Anterior cingulate cortex (tissue), 58 donors: ENCODE data around the gene SOX5.
A peak's percentile ranks its signal among the peaks of the same experiment; 100 is the strongest.

ENCODE experiments used
- DNase-seq, 58 donors: peaks; one replicate each; lab custom pipeline; 2025; lab: John Stamatoyannopoulos, UW

SOX5 gene

GRCh38 chr12:23631786-23632377 is 317.6 kb downstream of the SOX5 start:
- no peak for DNase-seq

- DNase-seq = no peak
Measured at GRCh38 chr12:23630524-23630923, 318.9 kb downstream of the SOX5 start.

DNA sequence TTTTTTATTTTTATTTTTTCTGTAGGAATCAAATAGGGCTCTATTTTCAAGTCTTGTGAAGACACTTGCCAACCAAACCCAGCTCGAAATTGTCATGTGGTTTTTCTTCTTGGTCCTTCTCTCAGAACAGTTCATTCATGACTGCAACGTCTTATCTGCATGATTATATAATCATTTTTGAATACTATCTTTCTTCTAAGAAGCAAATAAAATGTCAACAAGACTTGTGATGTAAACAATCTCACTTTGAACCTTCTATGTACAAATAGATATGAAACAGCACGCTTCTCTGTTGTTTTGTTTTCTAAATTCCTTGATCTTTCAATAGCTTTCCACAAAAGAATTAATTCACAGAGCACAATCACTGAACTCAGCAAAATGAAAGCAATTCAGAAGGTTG is 320.7 kb downstream of the SOX5 start:
- peak in 2 of 58 donors; percentile 2 to 3 for DNase-seq

GRCh38 chr12:23626791-23627190 is 322.7 kb downstream of the SOX5 start:
- no peak for DNase-seq

DNA sequence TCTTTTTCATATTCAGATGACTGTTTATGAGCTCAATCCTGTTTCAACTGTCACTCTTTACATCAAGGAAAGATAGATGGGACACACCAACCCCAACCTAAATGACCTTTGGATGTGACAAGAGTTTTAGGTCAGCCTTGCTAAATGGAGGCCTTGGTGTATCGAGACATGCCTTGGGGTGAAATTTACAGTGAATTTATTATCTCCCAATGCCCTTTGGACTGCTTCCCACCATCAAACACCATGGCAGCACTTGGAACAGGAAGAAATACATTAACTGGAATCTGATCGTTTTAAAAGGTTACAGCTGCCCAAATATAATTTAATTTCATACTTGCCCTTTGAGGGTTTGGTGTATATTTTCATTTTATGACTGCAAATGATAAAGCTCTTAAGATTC is 327.6 kb downstream of the SOX5 start:
- no peak for DNase-seq

GRCh38 chr12:23618718-23619117 is 330.8 kb downstream of the SOX5 start:
- no peak for DNase-seq

DNA sequence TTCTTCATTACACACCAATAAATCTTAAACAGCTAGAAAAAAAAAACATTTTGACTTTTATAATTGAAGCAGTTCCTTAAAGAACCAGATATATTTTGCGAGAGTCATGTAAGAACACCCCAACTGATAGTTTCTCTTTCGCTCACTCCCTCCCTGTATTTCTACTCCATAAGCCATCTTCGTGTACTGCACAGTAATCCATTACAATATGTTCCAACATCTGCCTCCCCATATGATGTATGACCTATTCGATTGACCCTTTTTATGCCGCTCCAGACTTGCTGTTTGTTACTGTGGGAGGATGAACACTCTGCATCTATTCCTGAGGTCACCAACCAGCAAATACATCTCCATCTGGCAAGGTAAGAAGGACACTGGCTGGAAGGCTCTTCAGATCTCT is 331.7 kb downstream of the SOX5 start:
- DNase-seq = no peak

DNA sequence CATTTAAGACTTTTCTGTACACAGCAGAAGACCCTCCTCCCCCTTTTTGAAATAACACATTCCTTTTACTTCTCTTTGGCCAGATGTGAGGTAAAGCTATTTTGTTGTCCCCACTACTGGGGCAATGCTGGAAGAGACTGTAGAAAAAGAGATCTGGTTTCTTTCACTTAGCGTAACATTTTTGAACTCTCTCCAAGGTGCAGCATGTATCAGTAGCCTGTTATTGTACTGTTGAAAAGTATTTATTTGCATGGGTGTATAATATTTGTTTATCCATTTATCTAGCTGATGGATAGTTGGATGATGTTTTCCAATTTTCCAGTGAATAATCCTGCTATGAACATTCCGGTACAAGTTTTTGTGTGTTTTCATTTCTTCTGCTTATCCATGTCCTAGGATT is 335.2 kb downstream of the SOX5 start:
- DNase-seq = no peak

DNA sequence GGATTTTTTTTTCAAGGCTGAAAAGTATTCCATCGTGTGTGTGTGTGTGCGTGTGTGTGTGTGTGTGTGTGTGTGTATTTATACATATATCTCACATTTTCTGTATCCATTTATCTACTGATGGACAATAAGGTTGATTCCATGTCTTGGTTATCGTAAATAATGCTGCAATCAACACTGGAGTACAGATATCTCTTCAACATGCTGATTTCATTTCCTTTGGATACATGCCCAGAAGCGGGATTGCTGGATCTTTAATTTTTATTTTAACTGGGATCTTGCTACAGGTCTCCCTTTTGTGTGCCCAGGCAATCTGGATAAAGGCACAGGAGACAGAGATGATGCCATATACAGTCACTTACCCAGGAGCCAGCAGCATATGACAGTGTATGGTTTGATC is 338.1 kb downstream of the SOX5 start:
- no peak for DNase-seq

GRCh38 chr12:23600919-23601318 is 348.6 kb downstream of the SOX5 start:
- DNase-seq = no peak

- no peak for DNase-seq
Measured at GRCh38 chr12:23596568-23596967, 352.9 kb downstream of the SOX5 start.

GRCh38 chr12:23587833-23588559 is 361.5 kb downstream of the SOX5 start:
- DNase-seq = no peak

DNA sequence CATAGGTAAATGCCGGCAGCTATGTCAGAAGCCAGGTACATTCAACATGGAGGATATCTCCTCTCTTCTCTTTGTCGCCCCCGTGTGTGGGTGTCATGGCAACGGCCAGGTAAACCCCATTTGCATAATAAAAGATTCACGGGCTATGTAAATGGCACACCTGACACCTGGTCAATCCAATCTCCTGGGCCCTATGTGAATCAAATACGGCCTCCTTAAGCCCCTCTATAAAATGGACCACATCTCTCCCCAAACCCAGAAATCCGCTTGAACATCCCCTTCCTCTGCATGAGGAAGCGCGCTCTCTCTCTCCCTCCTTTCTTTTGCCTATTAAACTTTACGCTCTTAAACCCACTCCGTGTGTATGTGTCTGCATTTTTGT is 363.7 kb downstream of the SOX5 start:
- DNase-seq = no peak

DNA sequence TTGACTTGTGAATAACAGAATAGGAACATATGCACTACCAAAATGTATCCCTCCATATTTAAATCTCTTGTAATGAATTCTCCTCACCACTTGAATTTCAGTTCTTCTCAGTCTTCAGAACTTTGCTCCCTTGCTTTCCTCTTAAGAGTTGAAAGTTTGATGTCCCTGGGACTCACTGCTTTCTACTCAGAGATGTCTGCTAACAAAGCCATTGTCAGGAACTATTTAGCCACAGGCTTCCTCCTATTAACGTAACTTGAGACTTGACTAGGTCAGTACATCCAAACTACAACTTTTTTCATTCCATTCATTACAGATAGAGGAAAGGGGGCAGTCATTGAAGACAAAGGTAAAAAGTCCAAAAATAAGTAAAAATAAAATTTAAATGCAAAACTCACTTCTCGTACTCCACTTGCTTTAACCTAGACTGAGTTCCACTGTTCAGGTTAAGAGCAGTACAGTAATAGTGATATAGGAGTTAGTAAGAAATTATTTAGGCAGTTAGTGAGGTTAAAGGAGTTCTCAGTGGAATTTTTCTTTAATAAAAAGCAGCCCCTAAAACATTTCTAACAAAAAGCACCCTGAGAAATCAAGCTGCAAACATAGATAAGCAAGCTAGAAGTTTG is 364.2 kb downstream of the SOX5 start:
- no peak for DNase-seq

- DNase-seq = no peak
Measured at GRCh38 chr12:23581913-23582312, 367.6 kb downstream of the SOX5 start.

GRCh38 chr12:23579257-23579656 is 370.2 kb downstream of the SOX5 start:
- DNase-seq = no peak

DNA sequence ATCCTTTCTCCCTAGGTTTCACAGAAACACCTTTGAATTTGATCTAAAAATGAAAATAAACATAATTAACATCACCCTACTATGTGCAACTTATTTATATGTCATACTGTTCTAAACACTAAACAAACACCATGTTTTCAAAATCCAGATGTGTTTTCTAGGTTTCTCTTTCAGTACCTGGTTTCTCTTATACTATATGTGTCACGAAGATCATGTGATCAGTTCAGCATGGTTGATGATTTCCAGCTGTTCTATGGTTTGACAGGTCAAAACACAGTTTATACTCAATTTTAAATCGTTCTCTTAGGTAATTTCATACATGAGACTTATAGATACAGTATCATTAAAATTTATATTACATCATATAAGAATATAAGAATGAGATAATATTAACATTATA is 373.1 kb downstream of the SOX5 start:
- no peak for DNase-seq

- no peak for DNase-seq
Measured at GRCh38 chr12:23569356-23569755, 380.1 kb downstream of the SOX5 start.

DNA sequence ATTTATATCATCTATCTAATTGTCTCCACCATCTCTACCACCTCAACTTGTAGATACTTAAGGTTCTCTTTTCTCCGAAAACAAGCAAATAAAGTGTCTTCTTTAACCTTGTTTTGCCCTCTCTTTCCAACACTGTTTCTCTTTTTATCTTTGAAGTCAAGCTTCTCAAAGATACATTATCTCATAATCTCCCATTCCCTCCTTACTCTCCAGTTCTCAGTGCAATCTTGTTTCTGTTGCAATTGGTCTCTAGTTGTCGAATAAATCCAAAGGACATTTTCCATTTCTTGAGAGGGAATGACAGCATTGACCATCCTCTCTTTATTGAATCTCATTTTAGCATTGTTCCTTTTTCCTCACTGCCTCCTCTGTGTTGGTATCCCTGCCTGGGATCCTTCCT is 383.3 kb downstream of the SOX5 start:
- no peak for DNase-seq

DNA sequence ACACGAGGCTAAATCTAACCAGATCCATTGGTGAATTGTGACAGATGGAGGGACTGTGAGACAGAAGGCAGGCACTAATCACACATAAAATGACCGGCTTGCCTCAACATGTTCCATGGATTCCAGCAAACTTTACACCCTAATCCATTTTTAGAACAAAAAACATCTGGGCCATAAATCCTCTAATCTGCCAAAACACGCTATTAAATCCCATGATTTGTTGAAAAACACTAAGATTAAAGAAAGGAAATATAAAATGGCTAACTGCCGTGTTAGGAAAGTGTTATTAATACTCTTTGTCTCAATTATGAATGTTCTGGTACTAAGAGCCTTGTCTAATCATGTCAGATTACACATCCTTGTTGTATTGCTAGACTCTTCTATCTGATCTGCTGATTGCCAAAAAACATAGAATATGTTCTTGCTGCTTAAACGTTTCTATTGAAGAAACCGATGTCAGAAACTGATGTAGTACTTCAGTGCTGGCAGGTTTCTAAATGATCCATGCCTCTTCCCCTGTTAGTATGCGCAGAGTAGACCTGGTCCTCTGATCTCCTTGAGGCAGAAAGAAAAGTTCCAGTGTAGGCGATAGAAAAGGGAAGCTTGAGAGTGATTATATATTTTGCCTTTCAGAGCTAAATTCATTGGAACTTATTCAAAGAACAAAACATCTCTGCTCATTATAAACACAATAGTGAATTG is 384.9 kb downstream of the SOX5 start:
- DNase-seq = no peak
